HepG2 (cell line): Measurements from ENCODE around the gene ACTL7B. TPM values are rescaled to one million over a fixed set of nuclear protein-coding genes. Genes with fewer than 3 reads are reported as not detected.

Source experiments
- BCL6 ChIP-seq: IDR thresholded peaks from 2 replicates; pipeline ENCODE4 v1.6.1; 2016; ENCODE audit warnings: missing genetic modification reagents, missing compliant biosample characterization
- FOXA3 ChIP-seq: IDR thresholded peaks from 2 replicates; pipeline ENCODE4 v1.6.1; 2016; ENCODE audit warnings: missing genetic modification reagents, missing compliant biosample characterization
- FOXO4 ChIP-seq: sonication (generic); formaldehyde crosslinking; conservative IDR thresholded peaks from 2 replicates; pipeline ENCODE4 v1.8.1; 2023; ENCODE audit warnings: missing genetic modification reagents
- HDAC2 ChIP-seq: sonication (generic); formaldehyde crosslinking; IDR thresholded peaks from 2 replicates; pipeline ENCODE4 v1.4.0; 2020; ENCODE audit warnings: missing genetic modification reagents
- HIVEP1 ChIP-seq: sonication (generic); formaldehyde crosslinking; IDR thresholded peaks from 2 replicates; pipeline ENCODE4 v1.4.0; 2020; ENCODE audit warnings: mild to moderate bottlenecking, missing genetic modification reagents
- POLR2A ChIP-seq, 2 experiments: IDR thresholded peaks; 2 replicates each; pipeline ENCODE4 v1.6.1; 2011; ENCODE audit warnings: low read depth in 2 of 2, low read length in 2 of 2, mild to moderate bottlenecking in 1 of 2, moderate library complexity in 1 of 2; ENCODE audit not compliant: insufficient read depth in 1 of 2
- PREB ChIP-seq: sonication (generic); formaldehyde crosslinking; IDR thresholded peaks from 2 replicates; pipeline ENCODE4 v1.4.0; 2020; ENCODE audit warnings: missing genetic modification reagents
- RBM22 ChIP-seq: fragments of 200-400 bp; formaldehyde crosslinking; optimal IDR thresholded peaks from 2 replicates; pipeline ENCODE3; 2017; ENCODE audit warnings: mild to moderate bottlenecking, low read length, moderate library complexity
- SALL1 ChIP-seq: sonication (generic); formaldehyde crosslinking; IDR thresholded peaks from 2 replicates; pipeline ENCODE4 v1.8.0; 2022; ENCODE audit warnings: mild to moderate bottlenecking, missing genetic modification reagents
- SIN3B ChIP-seq: fragments of 150-350 bp; IDR thresholded peaks from 2 replicates; pipeline ENCODE4 v1.6.1; 2014; ENCODE audit warnings: low read length
- TBP ChIP-seq: sonication (generic); formaldehyde crosslinking; IDR thresholded peaks from 2 replicates; pipeline ENCODE4 v1.5.0; 2020; ENCODE audit warnings: missing genetic modification reagents
- ZNF263 ChIP-seq: sonication (generic); formaldehyde crosslinking; IDR thresholded peaks from 2 replicates; pipeline ENCODE4 v1.4.0; 2020; ENCODE audit warnings: missing genetic modification reagents
- ZNF280D ChIP-seq: sonication (generic); formaldehyde crosslinking; IDR thresholded peaks from 2 replicates; pipeline ENCODE4 v1.5.1; 2020; ENCODE audit warnings: mild to moderate bottlenecking, missing genetic modification reagents
- ZNF326 ChIP-seq: sonication (generic); formaldehyde crosslinking; IDR thresholded peaks from 2 replicates; pipeline ENCODE4 v1.4.0; 2020; ENCODE audit warnings: missing genetic modification reagents, borderline replicate concordance
- ZNF333 ChIP-seq: sonication (generic); formaldehyde crosslinking; IDR thresholded peaks from 2 replicates; pipeline ENCODE4 v1.4.0; 2020; ENCODE audit warnings: mild to moderate bottlenecking, missing genetic modification reagents, borderline replicate concordance
- ZNF431 ChIP-seq: sonication (generic); formaldehyde crosslinking; IDR thresholded peaks from 2 replicates; pipeline ENCODE4 v1.9.0; 2022; ENCODE audit warnings: missing genetic modification reagents, low read depth, mild to moderate bottlenecking, borderline replicate concordance
- ZNF496 ChIP-seq: sonication (generic); formaldehyde crosslinking; IDR thresholded peaks from 2 replicates; pipeline ENCODE4 v1.8.1; 2023; ENCODE audit warnings: mild to moderate bottlenecking, moderate library complexity, missing genetic modification reagents; ENCODE audit not compliant: insufficient replicate concordance
- ZNF512B ChIP-seq: sonication (generic); formaldehyde crosslinking; IDR thresholded peaks from 2 replicates; pipeline ENCODE4 v1.5.1; 2020; ENCODE audit warnings: missing genetic modification reagents, mild to moderate bottlenecking, borderline replicate concordance
- ZNF800 ChIP-seq: sonication (generic); formaldehyde crosslinking; IDR thresholded peaks from 2 replicates; pipeline ENCODE4 v1.4.0; 2020; ENCODE audit warnings: missing genetic modification reagents
- polyA plus RNA-seq, 8 experiments: library from polyadenylated mRNA; depleted of rRNA in 3 of 8; stranded (reverse) in 7 of 8; unstranded in 1 of 8; fragments of >200 nt; fragmentation: Illumina TruSeq in 4 of 8; extraction: Trizol in 4 of 8; gene quantifications; 2 replicates each; pipeline versions ENCODE4 v1.2.1 to v1.2.3, GENCODE V29; 2011 to 2016; ENCODE audit warnings: low read depth in 4 of 8, missing spikeins in 1 of 8, mixed read lengths in 1 of 8; ENCODE audit not compliant: insufficient read depth in 1 of 8
- total RNA-seq, 5 experiments: library from RNA; depleted of rRNA; stranded (reverse); fragments of >200 nt; fragmentation: Illumina TruSeq; extraction: Trizol; gene quantifications; 2 replicates each; pipeline ENCODE4 v1.2.3, GENCODE V29; 2016; ENCODE audit warnings: low read depth in 1 of 5

ACTL7B gene
- total and polyA plus RNA-seq, 2 of the 13 experiments (the other 11 are each of a cell fraction or from before 2014, with no cell fraction given) = 0.07 to 0.11 TPM

- no peak for TF ChIP-seq ZNF280D
- TF ChIP-seq FOXA3 = peak; percentile 23; the same call in 1 of the 2 replicates
- no peak for TF ChIP-seq BCL6
- TF ChIP-seq ZNF333 = no peak
- TF ChIP-seq FOXO4 = no peak
- TF ChIP-seq ZNF263 (CRISPR knock-in tag) = peak; percentile 42
- no peak for TF ChIP-seq HIVEP1 (CRISPR knock-in tag)
- TF ChIP-seq TBP (CRISPR knock-in tag) = no peak
- TF ChIP-seq ZNF431 = no peak
- TF ChIP-seq ZNF800 (CRISPR knock-in tag) = no peak
- TF ChIP-seq PREB = no peak
- TF ChIP-seq ZNF512B (CRISPR knock-in tag) = no peak
- TF ChIP-seq HDAC2 (CRISPR knock-in tag) = no peak
- no peak for TF ChIP-seq ZNF496 (CRISPR knock-in tag)
- peak; percentile 49 to 68; a peak in 3 of 4 replicates for TF ChIP-seq POLR2A (IDR thresholded peaks at IDR 0.05; ENCODE audit: insufficient read depth in 1 of 2, low read depth in 2 of 2, low read length in 2 of 2)
- TF ChIP-seq ZNF326 (CRISPR knock-in tag) = no peak
- no peak for TF ChIP-seq SIN3B
- TF ChIP-seq RBM22 = peak; percentile 64
- peak; percentile 73 for TF ChIP-seq SALL1 (CRISPR knock-in tag)
Observed at GRCh38 chr9:108884701-108885100, 28.9 kb upstream of the ACTL7B start (continued).
